Mesenchymal stem cell (in vitro differentiated cells and primary cell): Measurements from ENCODE around the gene ALDH1L1.

Source experiments
- DNase-seq: peaks from one replicate; pipeline ENCODE4 v3.0.0-alpha.2; 2013
- H2AFZ ChIP-seq: one replicate; pipeline ENCODE4 v1.6.1; 2013; ENCODE audit warnings: low read depth, mild to moderate bottlenecking, control low read depth, inconsistent platforms, low read length, moderate library complexity
- H2AK5ac ChIP-seq: 2 replicates; pipeline ENCODE4 v1.6.1; 2013; ENCODE audit warnings: low read length, moderate library complexity, mild to moderate bottlenecking, inconsistent platforms; ENCODE audit not compliant: severe bottlenecking
- H2BK120ac ChIP-seq: one replicate; pipeline ENCODE4 v1.6.1; 2013; ENCODE audit warnings: low read depth, mild to moderate bottlenecking, inconsistent platforms, low read length, moderate library complexity
- H2BK12ac ChIP-seq, 2 experiments: one replicate each; pipeline ENCODE4 v1.6.1; 2013; ENCODE audit warnings: inconsistent platforms in 2 of 2, low read length in 2 of 2, mild to moderate bottlenecking in 2 of 2, moderate library complexity in 2 of 2, control low read depth in 1 of 2
- H2BK15ac ChIP-seq: one replicate; pipeline ENCODE4 v1.6.1; 2013; ENCODE audit warnings: mild to moderate bottlenecking, low read depth, inconsistent platforms; ENCODE audit not compliant: poor library complexity, severe bottlenecking
- H2BK5ac ChIP-seq: 2 replicates; pipeline ENCODE4 v1.6.1; 2013; ENCODE audit warnings: low read depth, mild to moderate bottlenecking, low read length, control low read depth, inconsistent platforms; ENCODE audit not compliant: poor library complexity, severe bottlenecking
- H3K14ac ChIP-seq, 2 experiments: one replicate each; pipeline ENCODE4 v1.6.1; 2013; ENCODE audit warnings: inconsistent platforms in 2 of 2, low read length in 2 of 2, control low read depth in 1 of 2, mild to moderate bottlenecking in 1 of 2, moderate library complexity in 1 of 2
- H3K18ac ChIP-seq, 2 experiments: one replicate each; pipeline ENCODE4 v1.6.1; 2013; ENCODE audit warnings: inconsistent platforms in 2 of 2, low read length in 2 of 2, control low read depth in 1 of 2, low read depth in 1 of 2, mild to moderate bottlenecking in 1 of 2
- H3K23ac ChIP-seq, 2 experiments: one replicate each; pipeline ENCODE4 v1.6.1; 2013; ENCODE audit warnings: inconsistent platforms in 2 of 2, low read length in 2 of 2, mild to moderate bottlenecking in 2 of 2, moderate library complexity in 2 of 2, control low read depth in 1 of 2
- H3K27ac ChIP-seq: 2 replicates; pipeline ENCODE4 v1.5.1; 2013; ENCODE audit warnings: mild to moderate bottlenecking, moderate library complexity, low read length, control low read depth, inconsistent platforms; ENCODE audit not compliant: poor library complexity, severe bottlenecking
- H3K27me3 ChIP-seq, 2 experiments: 2 replicates each; pipeline versions ENCODE4 v1.6.1 to v1.7.0; 2013; ENCODE audit warnings: low read length in 2 of 2, mild to moderate bottlenecking in 2 of 2, moderate library complexity in 2 of 2, control low read depth in 1 of 2, inconsistent platforms in 1 of 2; ENCODE audit not compliant: control insufficient read depth in 1 of 2, insufficient read depth in 1 of 2
- H3K36me3 ChIP-seq, 2 experiments: 2 replicates each; pipeline versions ENCODE4 v1.6.1 to v1.7.0; 2013; ENCODE audit warnings: low read length in 2 of 2, control low read depth in 1 of 2, inconsistent platforms in 1 of 2, low read depth in 1 of 2, mild to moderate bottlenecking in 1 of 2; ENCODE audit not compliant: insufficient read depth in 2 of 2, control insufficient read depth in 1 of 2
- H3K4ac ChIP-seq, 2 experiments: one replicate each; pipeline ENCODE4 v1.6.1; 2013; ENCODE audit warnings: inconsistent platforms in 2 of 2, low read length in 2 of 2, mild to moderate bottlenecking in 2 of 2, moderate library complexity in 2 of 2, control low read depth in 1 of 2, low read depth in 1 of 2
- H3K4me1 ChIP-seq: 2 replicates; pipeline ENCODE4 v1.6.1; 2013; ENCODE audit warnings: low read depth, low read length, control low read depth; ENCODE audit not compliant: control insufficient read depth, insufficient read depth
- H3K4me2 ChIP-seq: 2 replicates; pipeline ENCODE4 v1.6.1; 2013; ENCODE audit warnings: low read length, mild to moderate bottlenecking, inconsistent platforms; ENCODE audit not compliant: poor library complexity, severe bottlenecking
- H3K4me3 ChIP-seq, 2 experiments: 2 replicates each; pipeline versions ENCODE4 v1.5.1 to v1.7.0; 2013; ENCODE audit warnings: low read length in 2 of 2, mild to moderate bottlenecking in 2 of 2, control low read depth in 1 of 2, low read depth in 1 of 2; ENCODE audit not compliant: insufficient read depth in 1 of 2
- H3K79me1 ChIP-seq: replicated peaks from 2 replicates; pipeline ENCODE4 v1.6.1; 2013; ENCODE audit warnings: mild to moderate bottlenecking, control low read depth, low read length, inconsistent platforms; ENCODE audit not compliant: poor library complexity, severe bottlenecking
- H3K9ac ChIP-seq: 2 replicates; pipeline ENCODE4 v1.7.0; 2013; ENCODE audit warnings: mild to moderate bottlenecking, low read length, moderate library complexity
- H3K9me3 ChIP-seq: 2 replicates; pipeline ENCODE4 v1.7.0; 2013; ENCODE audit warnings: mild to moderate bottlenecking, low read length; ENCODE audit not compliant: control insufficient read depth
- H4K8ac ChIP-seq: one replicate; pipeline ENCODE4 v1.6.1; 2013; ENCODE audit warnings: inconsistent platforms, mild to moderate bottlenecking, low read length, moderate library complexity
- H4K91ac ChIP-seq: one replicate; pipeline ENCODE4 v1.6.1; 2013; ENCODE audit warnings: mild to moderate bottlenecking, low read length, inconsistent platforms
- WGBS: methylation state at CpG from one replicate; pipeline ENCODE4 v1.1.7; 2013; ENCODE audit warnings: mixed read lengths; 5-methylcytosine and 5-hydroxymethylcytosine counted together

The ALDH1L1 gene

DNA sequence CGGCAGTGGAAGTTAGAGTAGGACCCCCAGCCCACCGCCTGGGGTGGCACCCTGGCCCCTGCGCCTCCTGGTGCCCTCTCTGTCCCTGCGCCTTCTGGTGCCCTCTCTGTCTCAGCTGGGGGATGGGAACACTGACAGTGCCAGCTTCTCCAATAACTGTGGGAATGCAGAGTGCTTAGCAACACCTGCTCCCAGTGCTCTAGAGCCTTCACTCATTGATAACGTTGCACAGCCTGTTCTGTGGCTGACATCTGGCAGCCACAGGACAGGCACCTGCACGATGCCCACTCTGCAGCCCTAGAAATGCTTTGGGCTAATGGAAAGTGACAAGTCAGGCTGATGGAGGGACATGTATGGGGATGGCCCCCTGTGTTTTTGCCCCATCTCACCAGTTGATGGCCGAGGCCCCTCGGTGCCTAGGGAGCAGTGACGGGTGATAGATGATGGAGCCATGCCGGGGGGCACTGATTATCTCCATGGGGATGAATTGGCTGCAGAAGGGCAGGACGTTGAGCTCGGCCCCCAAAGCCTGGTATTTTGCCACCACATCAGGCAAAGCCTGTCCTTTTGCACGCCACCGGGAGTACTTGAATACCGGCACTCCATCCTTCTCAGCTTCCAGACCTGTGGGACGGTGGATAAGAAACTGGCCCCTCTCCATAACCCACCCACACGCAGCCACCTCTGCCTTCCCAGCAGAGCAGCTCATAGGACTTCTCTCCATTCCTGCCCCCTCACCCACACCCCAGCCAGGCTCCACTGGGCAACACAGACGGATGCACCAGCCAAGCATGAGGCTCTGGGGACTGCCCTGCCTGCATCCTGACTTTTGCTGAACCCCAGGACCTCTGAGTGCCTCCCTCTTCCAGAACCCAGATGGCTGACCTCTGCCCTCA lies 22.1 kb downstream of the ALDH1L1 start:
- H3K9ac ChIP-seq: no peak overlapping the region
- H3K27ac ChIP-seq: no peak overlapping the region
- no peak overlapping the region for H4K8ac ChIP-seq
- H3K9me3 ChIP-seq: no peaks in the 10 kb centered on the region
- H3K79me1 ChIP-seq: no peaks in the 10 kb centered on the region
- no peak overlapping the region for H4K91ac ChIP-seq
- H2AFZ ChIP-seq: no peak overlapping the region
- no peak overlapping the region for H2BK12ac ChIP-seq
- no peak overlapping the region for H2AK5ac ChIP-seq
- H3K4ac ChIP-seq: no peak overlapping the region
- no peak overlapping the region for H3K4me2 ChIP-seq
- H2BK5ac ChIP-seq: no peak overlapping the region
- no peak for DNase-seq
- H3K18ac ChIP-seq: no peak overlapping the region
- H3K4me1 ChIP-seq: no peaks in the 10 kb centered on the region
- H2BK120ac ChIP-seq: no peak overlapping the region
- H3K27me3 ChIP-seq: peaks cover 6 to 65% of the 10 kb centered on the region in 2 experiments
- no peaks in the 10 kb centered on the region for H3K36me3 ChIP-seq
- H3K23ac ChIP-seq: no peak overlapping the region
- H2BK15ac ChIP-seq: no peak overlapping the region
- no peak overlapping the region for H3K4me3 ChIP-seq
- H3K14ac ChIP-seq: peak overlapping the region in 1 of 2 experiments; percentile 38
- 85% methylated on average over 18 of the region's 18 CpGs for WGBS

DNA sequence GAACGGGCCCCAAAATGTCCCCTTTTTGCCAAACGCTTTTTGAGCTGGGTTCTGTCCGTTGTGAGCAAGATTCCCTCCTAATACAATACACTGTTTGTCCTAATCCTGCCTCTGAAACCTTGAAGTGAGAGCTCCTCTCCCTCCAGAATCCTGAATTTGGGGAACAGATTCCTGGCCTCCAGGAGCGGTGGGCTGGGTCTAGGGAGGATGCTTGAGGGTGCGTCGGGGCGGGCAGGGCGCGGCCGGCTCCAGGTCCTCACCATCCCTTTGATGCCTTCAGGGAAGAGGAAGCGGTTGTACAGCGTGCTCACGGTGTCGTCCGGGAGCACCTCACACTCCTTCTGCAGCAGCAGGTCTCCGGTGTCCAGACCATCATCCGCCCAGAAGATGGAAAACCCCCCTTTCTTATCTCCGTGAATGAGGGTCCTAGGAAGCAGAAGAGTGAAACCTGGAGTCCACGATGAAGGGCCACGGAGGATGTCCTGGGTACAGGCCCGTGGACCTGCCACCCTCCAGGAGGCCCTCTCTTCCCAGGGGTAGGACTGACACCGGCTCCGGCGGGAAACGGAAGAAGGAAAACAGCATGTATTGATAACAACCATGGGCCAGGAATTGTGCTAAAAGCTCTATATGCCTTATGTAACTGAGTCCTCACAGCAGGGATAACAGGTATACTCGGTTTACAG lies 23.2 kb downstream of the ALDH1L1 start:
- no peak overlapping the region for H4K8ac ChIP-seq
- H3K4me1 ChIP-seq: no peaks in the 10 kb centered on the region
- H3K4me2 ChIP-seq: no peak overlapping the region
- no peak overlapping the region for H3K23ac ChIP-seq
- WGBS: 95% methylated on average over 26 of the region's 26 CpGs
- H3K27ac ChIP-seq: no peak overlapping the region
- H2BK120ac ChIP-seq: no peak overlapping the region
- H4K91ac ChIP-seq: no peak overlapping the region
- no peaks in the 10 kb centered on the region for H3K79me1 ChIP-seq
- H3K14ac ChIP-seq: no peak overlapping the region
- no peak for DNase-seq
- H3K9me3 ChIP-seq: no peaks in the 10 kb centered on the region
- no peak overlapping the region for H2AFZ ChIP-seq
- H3K4ac ChIP-seq: no peak overlapping the region
- H2AK5ac ChIP-seq: no peak overlapping the region
- no peak overlapping the region for H2BK12ac ChIP-seq
- H3K27me3 ChIP-seq: peaks cover 6 to 71% of the 10 kb centered on the region in 2 experiments
- H3K4me3 ChIP-seq: no peak overlapping the region
- H3K36me3 ChIP-seq: no peaks in the 10 kb centered on the region
- no peak overlapping the region for H2BK15ac ChIP-seq
- no peak overlapping the region for H3K9ac ChIP-seq
- no peak overlapping the region for H2BK5ac ChIP-seq
- no peak overlapping the region for H3K18ac ChIP-seq

DNA sequence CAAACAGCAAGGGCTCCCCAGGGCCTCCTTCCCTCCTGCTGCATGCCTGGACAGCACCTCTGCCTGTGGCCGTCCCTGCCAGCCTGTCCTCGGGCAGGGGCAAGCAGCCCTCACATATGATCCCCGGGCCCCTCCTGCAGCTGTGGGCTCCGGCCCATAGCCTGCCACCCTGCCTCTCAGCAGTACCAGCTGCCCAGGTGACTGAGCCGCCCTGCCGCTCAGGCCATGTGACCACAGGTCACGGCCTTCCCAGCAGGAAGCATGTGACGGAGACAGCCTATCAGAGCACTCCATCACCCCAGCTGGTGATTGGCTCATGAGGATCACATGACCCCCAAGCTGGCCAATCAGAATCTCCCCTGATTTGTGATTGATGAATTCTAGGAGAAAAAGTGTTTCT lies 23.9 kb downstream of the ALDH1L1 start:
- no peak overlapping the region for H3K4me2 ChIP-seq
- H3K9me3 ChIP-seq: no peaks in the 10 kb centered on the region
- no peak overlapping the region for H3K4me3 ChIP-seq
- H2BK15ac ChIP-seq: no peak overlapping the region
- H2BK5ac ChIP-seq: no peak overlapping the region
- no peak overlapping the region for H3K14ac ChIP-seq
- peaks cover 6 to 70% of the 10 kb centered on the region in 2 experiments for H3K27me3 ChIP-seq
- H4K8ac ChIP-seq: no peak overlapping the region
- no peaks in the 10 kb centered on the region for H3K79me1 ChIP-seq
- no peak overlapping the region for H3K23ac ChIP-seq
- no peak overlapping the region for H2AFZ ChIP-seq
- 91% methylated on average over 7 of the region's 8 CpGs for WGBS
- H3K36me3 ChIP-seq: no peaks in the 10 kb centered on the region
- H3K27ac ChIP-seq: no peak overlapping the region
- no peak overlapping the region for H3K18ac ChIP-seq
- H3K4ac ChIP-seq: no peak overlapping the region
- H3K4me1 ChIP-seq: no peaks in the 10 kb centered on the region
- no peak overlapping the region for H2AK5ac ChIP-seq
- H2BK120ac ChIP-seq: no peak overlapping the region
- DNase-seq: no peak
- no peak overlapping the region for H4K91ac ChIP-seq
- no peak overlapping the region for H2BK12ac ChIP-seq
- no peak overlapping the region for H3K9ac ChIP-seq

DNA sequence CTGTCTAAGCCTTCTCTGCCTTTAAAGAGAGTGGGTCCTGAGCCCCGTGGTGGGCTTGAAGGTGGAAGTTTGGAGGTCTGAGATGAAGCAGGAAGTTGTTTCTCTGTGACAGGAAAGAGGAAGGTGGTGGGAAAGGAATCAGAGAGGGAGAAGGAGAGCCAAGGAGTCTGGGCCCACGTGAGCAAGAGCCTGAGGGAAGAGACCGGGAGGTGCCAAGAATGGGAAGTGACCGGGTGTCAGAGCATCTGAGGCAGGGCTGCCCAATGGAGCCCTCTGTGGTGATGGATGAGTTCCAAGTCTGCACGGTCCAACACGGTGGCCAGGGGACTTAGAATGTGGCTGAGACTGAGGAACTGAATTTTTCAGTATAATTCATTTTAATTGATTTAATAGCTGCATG lies 24.6 kb downstream of the ALDH1L1 start:
- Histone ChIP-seq H3K18ac (no peak overlapping the region), H3K36me3 (no peaks in the 10 kb centered on the region), H3K9ac (no peak overlapping the region), H3K79me1 (no peaks in the 10 kb centered on the region), H3K14ac (no peak overlapping the region), H2BK12ac (no peak overlapping the region), H2AFZ (no peak overlapping the region), H3K4me3 (no peak overlapping the region), H2BK15ac (no peak overlapping the region), H3K27ac (no peak overlapping the region), H2AK5ac (no peak overlapping the region), H3K27me3 (peaks cover 3 to 68% of the 10 kb centered on the region in 2 experiments), H3K4ac (no peak overlapping the region), H3K4me1 (no peaks in the 10 kb centered on the region), H3K23ac (no peak overlapping the region), H2BK5ac (no peak overlapping the region), H2BK120ac (no peak overlapping the region), H3K4me2 (no peak overlapping the region), H3K9me3 (no peaks in the 10 kb centered on the region), H4K8ac (no peak overlapping the region), H4K91ac (no peak overlapping the region)
- no peak for DNase-seq
- 68% methylated on average over 6 of the region's 6 CpGs for WGBS
